ENCODE measurements around the gene C12orf76.

The C12orf76 gene

DNA sequence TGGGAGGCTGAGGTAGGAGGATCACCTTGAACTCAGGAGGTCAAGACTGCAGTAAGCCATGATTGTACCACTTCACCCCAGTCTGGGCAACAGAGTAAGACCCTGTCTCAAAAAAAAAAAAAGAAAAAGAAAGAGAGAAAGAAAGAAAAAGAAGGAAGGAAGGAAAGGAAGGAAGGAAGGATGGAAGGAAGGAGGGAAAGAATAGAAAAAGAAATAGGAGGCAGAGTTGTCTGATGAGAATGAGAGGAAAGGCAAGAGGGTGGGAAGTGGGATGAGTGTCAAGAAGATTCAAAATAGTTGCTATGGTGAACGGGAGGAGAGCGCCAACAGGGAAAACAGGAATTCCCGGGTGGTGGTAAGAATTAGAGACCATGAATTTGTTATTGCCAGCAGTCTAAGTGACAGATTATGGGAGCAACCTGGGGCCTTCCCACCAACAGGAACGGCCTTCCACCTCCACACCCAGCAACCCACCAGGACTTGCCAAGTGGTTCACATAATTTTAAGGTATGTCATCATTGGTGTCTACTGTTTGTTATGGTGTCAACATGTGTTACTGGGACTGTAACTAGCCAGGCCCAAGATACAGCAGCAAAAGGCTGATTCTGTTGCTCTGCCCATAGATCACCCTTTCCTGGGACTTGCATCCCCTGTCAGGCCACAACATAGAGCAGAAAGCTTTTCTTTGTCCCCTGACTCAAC, 36.1 kb upstream of the C12orf76 start:
- Histone ChIP-seq H3K79me2 (ENCODE audit: low read length) (no peaks in the 10 kb centered on the region), H3K9ac (ENCODE audit: low read length) (no peak overlapping the region), H3K4me2 (ENCODE audit: low read depth, low read length) (no peak overlapping the region), H3K4me1 (ENCODE audit: low read length) (peaks cover 4% of the 10 kb centered on the region; the same call in 1 of the 2 replicates), H3K9me3 (replicated peaks; ENCODE audit: insufficient read depth, low read length) (no peaks in the 10 kb centered on the region), H3K27ac (ENCODE audit: low read length) (no peak overlapping the region), H4K20me1 (ENCODE audit: insufficient read depth, low read length) (no peaks in the 10 kb centered on the region), H3K4me3 (ENCODE audit: low read length) (no peak overlapping the region), H3K9me2 (replicated peaks; ENCODE audit: insufficient read depth, low read length) (no peaks in the 10 kb centered on the region), H3K27me3 (replicated peaks; ENCODE audit: insufficient read depth, low read length) (no peaks in the 10 kb centered on the region), H3F3A (ENCODE audit: insufficient read depth, low read length) (no peaks in the 10 kb centered on the region), H2AFZ (ENCODE audit: low read length) (no peak overlapping the region), H3K36me3 (replicated peaks; ENCODE audit: insufficient read depth, low read length) (no peaks in the 10 kb centered on the region)
- TF ChIP-seq EZH2 (optimal IDR thresholded peaks at IDR 0.05; ENCODE audit: low read depth, low read length) (no peak), EZH2phosphoT487 (IDR thresholded peaks at IDR 0.05; ENCODE audit: low read length) (no peak)
- DNase-seq = no peak

DNA sequence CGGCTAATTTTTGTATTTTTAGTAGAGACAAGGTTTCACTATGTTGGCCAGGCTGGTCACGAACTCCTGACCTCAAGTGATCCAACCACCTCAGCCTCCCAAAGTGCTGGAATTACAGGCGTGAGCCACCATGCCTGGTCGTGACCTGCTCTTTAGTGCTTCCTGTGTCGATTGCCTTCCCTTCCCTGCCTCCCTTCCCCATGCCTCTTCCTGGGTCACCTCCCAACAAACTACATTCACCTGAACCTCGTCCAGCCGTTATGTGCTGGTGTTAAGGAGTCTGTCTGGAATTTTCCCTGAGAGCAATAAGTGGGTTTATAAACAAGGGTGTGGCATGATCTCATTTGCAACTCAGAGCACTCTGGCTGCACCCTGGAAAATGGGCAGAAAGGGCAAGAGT, 32.1 kb upstream of the C12orf76 start:
- H3K4me3 ChIP-seq (ENCODE audit: low read length) = no peak overlapping the region
- H3K9ac ChIP-seq (ENCODE audit: low read length) = no peak overlapping the region
- no peak for DNase-seq
- H3K9me3 ChIP-seq (replicated peaks; ENCODE audit: insufficient read depth, low read length) = no peaks in the 10 kb centered on the region
- peaks cover 4% of the 10 kb centered on the region; the same call in 1 of the 2 replicates for H3F3A ChIP-seq (ENCODE audit: insufficient read depth, low read length)
- peaks cover 12% of the 10 kb centered on the region for H3K4me1 ChIP-seq (ENCODE audit: low read length)
- H4K20me1 ChIP-seq (ENCODE audit: insufficient read depth, low read length) = no peaks in the 10 kb centered on the region
- TF ChIP-seq, protein P1, sequence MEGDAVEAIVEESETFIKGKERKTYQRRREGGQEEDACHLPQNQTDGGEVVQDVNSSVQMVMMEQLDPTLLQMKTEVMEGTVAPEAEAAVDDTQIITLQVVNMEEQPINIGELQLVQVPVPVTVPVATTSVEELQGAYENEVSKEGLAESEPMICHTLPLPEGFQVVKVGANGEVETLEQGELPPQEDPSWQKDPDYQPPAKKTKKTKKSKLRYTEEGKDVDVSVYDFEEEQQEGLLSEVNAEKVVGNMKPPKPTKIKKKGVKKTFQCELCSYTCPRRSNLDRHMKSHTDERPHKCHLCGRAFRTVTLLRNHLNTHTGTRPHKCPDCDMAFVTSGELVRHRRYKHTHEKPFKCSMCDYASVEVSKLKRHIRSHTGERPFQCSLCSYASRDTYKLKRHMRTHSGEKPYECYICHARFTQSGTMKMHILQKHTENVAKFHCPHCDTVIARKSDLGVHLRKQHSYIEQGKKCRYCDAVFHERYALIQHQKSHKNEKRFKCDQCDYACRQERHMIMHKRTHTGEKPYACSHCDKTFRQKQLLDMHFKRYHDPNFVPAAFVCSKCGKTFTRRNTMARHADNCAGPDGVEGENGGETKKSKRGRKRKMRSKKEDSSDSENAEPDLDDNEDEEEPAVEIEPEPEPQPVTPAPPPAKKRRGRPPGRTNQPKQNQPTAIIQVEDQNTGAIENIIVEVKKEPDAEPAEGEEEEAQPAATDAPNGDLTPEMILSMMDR (IDR thresholded peaks at IDR 0.05; ENCODE audit: low read length) = no peak
- no peak for TF ChIP-seq EZH2phosphoT487 (IDR thresholded peaks at IDR 0.05; ENCODE audit: low read length)
- no peak for TF ChIP-seq EZH2 (optimal IDR thresholded peaks at IDR 0.05; ENCODE audit: low read depth, low read length)
- no peak overlapping the region for H3K4me2 ChIP-seq (ENCODE audit: low read depth, low read length)
- H3K27ac ChIP-seq (ENCODE audit: low read length) = no peak overlapping the region
- no peaks in the 10 kb centered on the region for H3K36me3 ChIP-seq (replicated peaks; ENCODE audit: insufficient read depth, low read length)
- H2AFZ ChIP-seq (ENCODE audit: low read length) = no peak overlapping the region
- no peaks in the 10 kb centered on the region for H3K27me3 ChIP-seq (replicated peaks; ENCODE audit: insufficient read depth, low read length)
- H3K9me2 ChIP-seq (replicated peaks; ENCODE audit: insufficient read depth, low read length) = no peaks in the 10 kb centered on the region
- H3K79me2 ChIP-seq (ENCODE audit: low read length) = no peaks in the 10 kb centered on the region

DNA sequence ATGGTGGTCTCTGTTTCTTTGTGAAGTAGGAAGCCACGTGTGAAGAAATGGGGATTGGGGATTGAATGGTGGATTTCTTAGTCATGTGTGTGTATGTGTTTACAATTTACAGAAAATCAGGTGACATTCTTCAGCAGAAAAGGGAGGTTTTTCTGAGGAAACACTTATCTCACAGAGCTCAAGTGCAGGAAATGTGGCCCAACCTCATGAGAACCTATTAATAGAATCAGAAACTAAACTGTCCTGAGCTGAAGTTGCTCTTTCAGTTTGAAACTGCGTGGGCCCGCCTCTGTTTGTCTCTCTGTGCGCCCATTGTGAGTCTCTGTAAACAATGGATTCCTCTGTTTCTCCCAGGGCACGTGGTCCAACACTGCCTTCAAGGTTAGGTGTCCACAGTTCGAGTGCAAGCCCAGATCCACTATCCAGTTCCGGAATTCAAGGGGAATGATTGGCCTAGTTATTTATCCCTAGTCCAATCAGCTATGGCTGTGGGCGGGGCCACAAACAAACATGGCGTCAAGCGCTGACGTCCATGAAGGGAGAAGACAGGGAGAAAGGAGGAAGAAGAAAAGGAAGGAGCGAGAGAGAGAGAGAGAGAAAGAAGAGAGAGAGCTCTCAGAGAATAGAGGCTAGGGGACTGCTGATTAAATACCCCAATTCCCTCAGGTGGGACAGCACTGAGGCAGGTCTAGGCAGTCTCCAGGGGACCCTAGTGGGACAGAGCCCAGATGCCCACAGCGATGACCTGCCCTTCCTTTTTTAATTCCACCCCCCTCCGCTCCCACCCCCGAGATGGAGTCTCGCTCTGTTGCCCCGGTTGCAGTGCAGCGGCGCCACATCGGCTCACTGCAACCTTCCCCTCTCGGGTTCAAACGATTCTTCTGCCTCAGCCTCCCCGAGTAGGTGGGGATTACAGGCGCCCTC, 31.4 kb upstream of the C12orf76 start:
- Histone ChIP-seq H3K4me1 (ENCODE audit: low read length) (peaks cover 12% of the 10 kb centered on the region), H3K4me2 (ENCODE audit: low read depth, low read length) (peak overlapping the region; percentile 72), H3K36me3 (replicated peaks; ENCODE audit: insufficient read depth, low read length) (no peaks in the 10 kb centered on the region), H3K9me2 (replicated peaks; ENCODE audit: insufficient read depth, low read length) (no peaks in the 10 kb centered on the region), H2AFZ (ENCODE audit: low read length) (peak overlapping the region; percentile 81), H3K9me3 (replicated peaks; ENCODE audit: insufficient read depth, low read length) (no peaks in the 10 kb centered on the region), H3K9ac (ENCODE audit: low read length) (peak overlapping the region; percentile 56), H3K27ac (ENCODE audit: low read length) (peak overlapping the region; percentile 93), H3K4me3 (ENCODE audit: low read length) (peak overlapping the region; percentile 48; the same call in 1 of the 2 replicates), H3F3A (ENCODE audit: insufficient read depth, low read length) (peaks cover 4% of the 10 kb centered on the region; the same call in 1 of the 2 replicates), H3K79me2 (ENCODE audit: low read length) (no peaks in the 10 kb centered on the region), H4K20me1 (ENCODE audit: insufficient read depth, low read length) (no peaks in the 10 kb centered on the region), H3K27me3 (replicated peaks; ENCODE audit: insufficient read depth, low read length) (no peaks in the 10 kb centered on the region)
- TF ChIP-seq EZH2phosphoT487 (IDR thresholded peaks at IDR 0.05; ENCODE audit: low read length) = no peak
- TF ChIP-seq EZH2 (optimal IDR thresholded peaks at IDR 0.05; ENCODE audit: low read depth, low read length) = no peak
- TF ChIP-seq, protein P1 (IDR thresholded peaks at IDR 0.05; ENCODE audit: low read length) = no peak
- DNase-seq = peak; percentile 86
